Progenitor cell of endocrine pancreas (in vitro differentiated cells): ENCODE data around the gene DOCK8. TPM values are rescaled to one million over a fixed set of nuclear protein-coding genes. Genes with fewer than 3 reads are reported as not detected.

Source experiments
- DNase-seq: peaks from one replicate; pipeline ENCODE4 v3.0.0; 2021; ENCODE audit warnings: low spot score; ENCODE audit not compliant: unreplicated experiment
- H3K27ac Mint-ChIP-seq: 2 replicates; pipeline ENCODE4 v1.8.0; 2021; ENCODE audit warnings: mild to moderate bottlenecking, moderate library complexity, mixed read lengths
- H3K27me3 Mint-ChIP-seq: 2 replicates; pipeline ENCODE4 v1.8.0; 2021; ENCODE audit warnings: mixed read lengths
- H3K36me3 Mint-ChIP-seq: 2 replicates; pipeline ENCODE4 v1.8.0; 2022; ENCODE audit warnings: mixed read lengths; ENCODE audit not compliant: insufficient read depth
- H3K4me1 Mint-ChIP-seq: 2 replicates; pipeline ENCODE4 v1.8.0; 2021; ENCODE audit warnings: low read depth, mixed read lengths
- H3K4me3 Mint-ChIP-seq: 2 replicates; pipeline ENCODE4 v1.8.0; 2021; ENCODE audit warnings: low read depth, mild to moderate bottlenecking, moderate library complexity, mixed read lengths
- H3K9me3 Mint-ChIP-seq: 2 replicates; pipeline ENCODE4 v1.8.0; 2021; ENCODE audit warnings: low read depth, mixed read lengths
- CTCF ChIP-seq: fragments of 200-600 bp; sonication (generic); IDR thresholded peaks from one replicate; pipeline ENCODE4 v1.5.0; 2021; ENCODE audit warnings: antibody characterized with exemption, mild to moderate bottlenecking; ENCODE audit not compliant: unreplicated experiment
- total RNA-seq: library from RNA; stranded (reverse); gene quantifications from 2 replicates; pipeline ENCODE4 v1.2.1, GENCODE V29; 2021

Gene DOCK8
- total RNA-seq, 1 donor from 2014 or later, result 8.3 TPM

- Mint-ChIP-seq H3K36me3 (peaks cover 1% of the 10 kb centered on the region), H3K27me3 (no peaks in the 10 kb centered on the region), H3K4me3 (no peak overlapping the region), H3K4me1 (peaks cover 7% of the 10 kb centered on the region), H3K9me3 (no peaks in the 10 kb centered on the region), H3K27ac (no peak overlapping the region)
- TF ChIP-seq CTCF, result no peak
- DNase-seq, result no peak
Measured at GRCh38 chr9:372128-372527, 157.5 kb downstream of the DOCK8 start.

- no peak for TF ChIP-seq CTCF
- H3K36me3 Mint-ChIP-seq, result peaks cover 1% of the 10 kb centered on the region
- no peak for DNase-seq
- H3K4me1 Mint-ChIP-seq, result peaks cover 7% of the 10 kb centered on the region
- no peaks in the 10 kb centered on the region for H3K9me3 Mint-ChIP-seq
- H3K27ac Mint-ChIP-seq, result no peak overlapping the region
- H3K4me3 Mint-ChIP-seq, result no peak overlapping the region
- H3K27me3 Mint-ChIP-seq, result no peaks in the 10 kb centered on the region
Measured at GRCh38 chr9:373759-374206, 159.1 kb downstream of the DOCK8 start.

GRCh38 chr9:374736-375135, 160.1 kb downstream of the DOCK8 start:
- peaks cover 7% of the 10 kb centered on the region for H3K4me1 Mint-ChIP-seq
- DNase-seq, result no peak
- peaks cover 1% of the 10 kb centered on the region for H3K36me3 Mint-ChIP-seq
- TF ChIP-seq CTCF, result no peak
- H3K27ac Mint-ChIP-seq, result no peak overlapping the region
- no peaks in the 10 kb centered on the region for H3K9me3 Mint-ChIP-seq
- H3K4me3 Mint-ChIP-seq, result no peak overlapping the region
- no peaks in the 10 kb centered on the region for H3K27me3 Mint-ChIP-seq

GRCh38 chr9:376115-376514, 161.4 kb downstream of the DOCK8 start:
- peaks cover 7% of the 10 kb centered on the region for H3K4me1 Mint-ChIP-seq
- TF ChIP-seq CTCF, result no peak
- no peak overlapping the region for H3K4me3 Mint-ChIP-seq
- H3K9me3 Mint-ChIP-seq, result no peaks in the 10 kb centered on the region
- DNase-seq, result no peak
- no peaks in the 10 kb centered on the region for H3K27me3 Mint-ChIP-seq
- H3K27ac Mint-ChIP-seq, result no peak overlapping the region
- H3K36me3 Mint-ChIP-seq, result peaks cover 1% of the 10 kb centered on the region

- Mint-ChIP-seq H3K36me3 (peaks cover 1% of the 10 kb centered on the region), H3K4me3 (no peak overlapping the region), H3K9me3 (no peaks in the 10 kb centered on the region), H3K4me1 (peaks cover 7% of the 10 kb centered on the region), H3K27me3 (no peaks in the 10 kb centered on the region), H3K27ac (no peak overlapping the region)
- TF ChIP-seq CTCF, result no peak
- no peak for DNase-seq
Measured at GRCh38 chr9:378263-378662, 163.6 kb downstream of the DOCK8 start.
